Breast epithelium (tissue), 4 donors: ENCODE results near the gene ALPI. TPM values are rescaled to one million over a fixed set of nuclear protein-coding genes. Genes with fewer than 3 reads are reported as not detected.
A peak's percentile ranks its signal among the peaks of the same experiment; 100 is the strongest.

Source experiments
- DNase-seq, 2 donors: peaks; one replicate each; pipeline ENCODE4 v3.0.0-alpha.2; 2019; ENCODE audit warnings: low spot score in 2 of 2
- H3K27ac ChIP-seq, 2 donors: fragments of 200-600 bp; sonication (generic) in 1 of 2; one replicate each; pipeline ENCODE4 v1.5.1; 2016 to 2019; ENCODE audit warnings: mild to moderate bottlenecking in 1 of 2
- H3K27me3 ChIP-seq, 2 donors: fragments of 200-600 bp; sonication (generic) in 1 of 2; one replicate each; pipeline versions ENCODE4 v1.5.1 to v1.6.0; 2017 to 2019; ENCODE audit warnings: control low read depth in 1 of 2, mild to moderate bottlenecking in 1 of 2
- H3K36me3 ChIP-seq: fragments of 200-600 bp; one replicate; pipeline ENCODE4 v1.5.1; 2019
- H3K4me1 ChIP-seq, 2 donors: fragments of 200-600 bp; sonication (generic); one replicate each; pipeline ENCODE4 v1.5.1; 2016 to 2019; ENCODE audit warnings: control low read depth in 1 of 2
- H3K4me3 ChIP-seq, 3 donors: fragments of 200-600 bp; sonication (generic); 1 replicate in 2 of 3; 2 replicates in 1 of 3; pipeline ENCODE4 v1.5.1; 2016 to 2019; ENCODE audit warnings: mild to moderate bottlenecking in 3 of 3, moderate library complexity in 2 of 3
- H3K9me3 ChIP-seq, 2 donors: fragments of 200-600 bp; sonication (generic) in 1 of 2; one replicate each; pipeline ENCODE4 v1.5.1; 2016 to 2019; ENCODE audit warnings: control low read depth in 1 of 2
- CTCF ChIP-seq, 3 donors: fragments of 450-650 bp; IDR thresholded peaks; one replicate each; pipeline ENCODE4 v1.5.1; 2016 to 2017; ENCODE audit warnings: antibody characterized with exemption in 3 of 3, mild to moderate bottlenecking in 3 of 3, moderate library complexity in 3 of 3
- POLR2A ChIP-seq: fragments of 450-650 bp; IDR thresholded peaks from one replicate; pipeline ENCODE4 v1.6.1; 2016; ENCODE audit warnings: antibody characterized with exemption, mild to moderate bottlenecking, moderate library complexity
- POLR2AphosphoS5 ChIP-seq, 3 donors: sonication (generic); formaldehyde crosslinking; IDR thresholded peaks; one replicate each; pipeline ENCODE4 v1.6.1; 2017; ENCODE audit warnings: antibody characterized with exemption in 3 of 3
- intact Hi-C: fragments of 100-400 bp; cut with DNase I; formaldehyde crosslinking; loops from one replicate; pipeline ENCODE4 v1.15.1; 2023; ENCODE audit warnings: low total_unique reads
- total RNA-seq, 3 donors: library from RNA; depleted of rRNA; stranded (reverse); fragments of >200 nt; gene quantifications; one replicate each; pipeline ENCODE4 v1.1.0, GENCODE V29; 2016

ALPI gene
- total RNA-seq, 3 donors from 2014 or later: 0.33 TPM; not detected in 2

GRCh38 chr2:232478571-232479340 is 22.8 kb downstream of the ALPI start:
- no peak for DNase-seq
- H3K27me3 ChIP-seq: peaks cover 0 to 35% of the 10 kb centered on the region in 2 donors
- no peaks in the 10 kb centered on the region for H3K9me3 ChIP-seq
- TF ChIP-seq POLR2A (no peak), POLR2AphosphoS5 (IDR thresholded peaks at IDR 0.05) (no peak), CTCF (IDR thresholded peaks at IDR 0.05) (no peak)
- no peak overlapping the region for H3K27ac ChIP-seq
- no peak overlapping the region for H3K4me3 ChIP-seq
- H3K36me3 ChIP-seq: no peaks in the 10 kb centered on the region
- intact Hi-C loops: no loop called here
- no peaks in the 10 kb centered on the region for H3K4me1 ChIP-seq

DNA sequence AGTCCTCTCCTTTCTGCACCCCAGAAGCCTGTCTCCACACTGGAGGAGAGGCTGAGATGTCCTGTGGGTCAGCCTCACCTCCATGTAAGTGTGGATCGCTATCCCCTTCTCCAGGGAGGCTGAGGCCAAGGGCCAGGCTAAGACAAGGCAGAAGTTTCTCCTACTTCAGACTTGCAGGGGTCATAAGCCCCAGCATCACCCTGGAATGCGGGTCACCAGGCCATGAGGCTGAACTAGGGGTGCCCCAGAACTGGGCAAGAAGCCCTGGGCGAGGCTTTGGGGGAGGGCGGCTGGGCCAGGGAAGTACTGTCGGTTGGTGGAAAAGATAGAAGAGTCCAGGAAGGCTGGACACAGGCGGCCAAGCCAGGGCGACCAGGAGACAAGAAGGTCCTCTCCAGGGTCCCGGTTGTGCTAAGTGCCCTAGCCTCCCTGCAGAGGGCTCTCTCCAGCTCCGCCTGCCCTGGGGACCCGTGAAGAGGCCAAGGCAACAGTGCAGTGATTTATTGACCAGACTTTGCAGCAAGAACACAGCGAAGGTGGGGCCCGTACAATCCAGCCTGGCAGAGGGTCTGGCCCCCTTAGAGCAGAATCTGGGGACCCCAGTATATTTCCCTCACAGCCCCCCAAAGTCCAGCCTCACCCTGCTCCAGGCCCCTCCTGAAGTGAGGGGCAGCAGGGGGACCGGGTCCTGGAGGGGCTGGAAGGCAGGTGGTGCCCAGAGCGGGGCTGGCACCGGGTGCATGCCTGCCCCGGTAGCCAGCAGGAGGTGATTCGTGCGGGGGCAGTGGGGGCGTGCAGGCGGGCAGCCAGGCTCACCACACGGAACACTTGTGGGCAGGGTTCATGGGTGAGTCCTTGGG is 23.6 kb downstream of the ALPI start:
- Histone ChIP-seq H3K4me3 (no peak overlapping the region), H3K36me3 (no peaks in the 10 kb centered on the region), H3K27me3 (peaks cover 0 to 38% of the 10 kb centered on the region in 2 donors), H3K27ac (no peak overlapping the region), H3K9me3 (no peaks in the 10 kb centered on the region), H3K4me1 (no peaks in the 10 kb centered on the region)
- DNase-seq: no peak
- intact Hi-C loops: no loop called here
- TF ChIP-seq POLR2AphosphoS5 (IDR thresholded peaks at IDR 0.05): no peak
- TF ChIP-seq CTCF (IDR thresholded peaks at IDR 0.05): no peak
- TF ChIP-seq POLR2A: no peak

DNA sequence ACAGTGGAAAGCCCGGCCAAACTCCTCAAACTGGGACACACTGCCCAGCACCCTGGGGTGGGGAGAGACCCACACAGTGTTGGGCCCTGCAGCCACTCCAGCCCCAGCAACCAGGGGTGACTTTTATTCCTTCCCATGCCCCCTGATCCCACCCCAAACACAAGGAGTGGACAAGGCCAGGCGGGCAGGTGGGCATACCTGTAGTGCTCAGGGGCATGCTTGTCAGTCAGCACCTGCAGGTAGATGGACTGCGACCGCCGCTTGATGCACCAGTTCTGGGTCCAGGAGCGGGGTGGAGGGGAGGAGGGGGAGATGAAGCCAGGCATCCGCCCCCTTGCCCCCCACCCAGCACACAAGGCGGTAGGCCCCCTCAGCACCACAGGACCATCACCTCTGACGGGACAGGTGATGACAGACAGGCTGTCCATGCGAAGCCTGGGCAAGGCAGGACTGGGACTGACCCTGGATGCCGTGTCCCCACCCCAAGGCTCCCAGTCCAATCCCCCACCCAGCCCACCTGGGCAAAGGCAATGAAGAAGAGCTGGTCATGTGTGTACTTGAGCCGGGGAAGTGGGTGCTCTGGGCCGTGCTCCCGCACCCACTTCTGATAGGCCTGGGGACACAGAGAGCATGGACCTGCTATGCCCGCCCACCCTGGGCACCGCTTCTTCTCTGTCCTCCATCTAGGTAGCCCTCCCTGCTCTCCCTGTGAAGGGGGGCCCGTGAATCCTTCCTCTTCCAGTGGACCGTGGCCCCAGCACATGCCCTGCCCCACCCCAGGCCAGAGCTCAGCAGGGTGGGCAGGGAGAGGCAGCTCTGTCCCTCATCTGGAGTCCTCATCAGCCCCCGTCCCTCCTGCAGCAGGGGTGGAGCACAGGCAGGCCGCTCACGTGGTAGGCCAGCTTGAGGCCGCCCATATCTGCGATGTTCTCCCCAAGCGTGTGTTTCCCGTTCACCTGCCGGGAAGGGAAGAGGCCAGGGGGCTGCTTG is 24.5 kb downstream of the ALPI start:
- no peak overlapping the region for H3K4me3 ChIP-seq
- DNase-seq: peak in 1 of 2 donors; percentile 45
- intact Hi-C loops: no loop called here
- H3K27me3 ChIP-seq: peaks cover 0 to 41% of the 10 kb centered on the region in 2 donors
- no peaks in the 10 kb centered on the region for H3K36me3 ChIP-seq
- H3K4me1 ChIP-seq: no peaks in the 10 kb centered on the region
- no peak overlapping the region for H3K27ac ChIP-seq
- no peaks in the 10 kb centered on the region for H3K9me3 ChIP-seq
- TF ChIP-seq CTCF (IDR thresholded peaks at IDR 0.05) (no peak), POLR2A (no peak), POLR2AphosphoS5 (IDR thresholded peaks at IDR 0.05) (no peak)

GRCh38 chr2:232481322-232482140 is 25.6 kb downstream of the ALPI start:
- peak in 1 of 2 donors; percentile 41 for DNase-seq
- intact Hi-C loops: no loop called here
- no peak for TF ChIP-seq POLR2A
- TF ChIP-seq POLR2AphosphoS5 (IDR thresholded peaks at IDR 0.05): no peak
- TF ChIP-seq CTCF (IDR thresholded peaks at IDR 0.05): no peak
- no peak overlapping the region for H3K4me3 ChIP-seq
- H3K27me3 ChIP-seq: peaks cover 0 to 51% of the 10 kb centered on the region in 2 donors
- no peaks in the 10 kb centered on the region for H3K36me3 ChIP-seq
- H3K27ac ChIP-seq: no peak overlapping the region
- H3K9me3 ChIP-seq: no peaks in the 10 kb centered on the region
- no peaks in the 10 kb centered on the region for H3K4me1 ChIP-seq
